MM.1S (cell line): Measurements from ENCODE around the gene LARP1.

Experiments
- DNase-seq: peaks from one replicate; pipeline ENCODE4 v3.0.0-alpha.2; 2015
- H2AFZ ChIP-seq: fragments of 300-600 bp; sonication (generic); 2 replicates; pipeline ENCODE4 v1.6.0; 2016; ENCODE audit warnings: antibody characterized with exemption, low read length
- H3F3A ChIP-seq: fragments of 300-600 bp; sonication (generic); 2 replicates; pipeline ENCODE4 v1.6.1; 2016; ENCODE audit warnings: mild to moderate bottlenecking, antibody characterized with exemption, low read length, moderate library complexity, mixed read lengths; ENCODE audit not compliant: insufficient read depth
- H3K27ac ChIP-seq: fragments of 300-600 bp; sonication (generic); 2 replicates; pipeline ENCODE4 v1.5.1; 2016; ENCODE audit warnings: mild to moderate bottlenecking, low read length
- H3K27me3 ChIP-seq: fragments of 300-600 bp; sonication (generic); replicated peaks from 2 replicates; pipeline ENCODE4 v1.6.0; 2016; ENCODE audit warnings: low read length; ENCODE audit not compliant: insufficient read depth
- H3K36me3 ChIP-seq: fragments of 300-600 bp; sonication (generic); replicated peaks from 2 replicates; pipeline ENCODE4 v1.6.1; 2016; ENCODE audit warnings: mild to moderate bottlenecking, low read length, mixed read lengths; ENCODE audit not compliant: insufficient read depth
- H3K4me1 ChIP-seq: fragments of 300-600 bp; sonication (generic); 2 replicates; pipeline ENCODE4 v1.6.1; 2016; ENCODE audit warnings: low read length, mixed read lengths
- H3K4me2 ChIP-seq: fragments of 300-600 bp; sonication (generic); 2 replicates; pipeline ENCODE4 v1.6.0; 2016; ENCODE audit warnings: low read depth, low read length
- H3K4me3 ChIP-seq: fragments of 300-600 bp; sonication (generic); 2 replicates; pipeline ENCODE4 v1.5.1; 2016; ENCODE audit warnings: low read length, mixed read lengths
- H3K79me2 ChIP-seq: fragments of 300-600 bp; sonication (generic); 2 replicates; pipeline ENCODE4 v1.6.1; 2016; ENCODE audit warnings: mixed run types, low read length, mixed read lengths
- H3K9ac ChIP-seq: fragments of 300-600 bp; sonication (generic); 2 replicates; pipeline ENCODE4 v1.6.1; 2016; ENCODE audit warnings: low read length, mixed read lengths
- H3K9me2 ChIP-seq: fragments of 300-600 bp; sonication (generic); replicated peaks from 2 replicates; pipeline ENCODE4 v1.6.1; 2016; ENCODE audit warnings: mild to moderate bottlenecking, low read length, mixed read lengths; ENCODE audit not compliant: insufficient read depth
- H3K9me3 ChIP-seq: fragments of 300-600 bp; sonication (generic); replicated peaks from 2 replicates; pipeline ENCODE4 v1.6.1; 2016; ENCODE audit warnings: mild to moderate bottlenecking, low read length, mixed read lengths; ENCODE audit not compliant: insufficient read depth
- H4K20me1 ChIP-seq: fragments of 300-600 bp; sonication (generic); 2 replicates; pipeline ENCODE4 v1.6.1; 2016; ENCODE audit warnings: mild to moderate bottlenecking, low read length, moderate library complexity, mixed read lengths; ENCODE audit not compliant: insufficient read depth
- EZH2 ChIP-seq: fragments of 300-600 bp; sonication (generic); optimal IDR thresholded peaks from 2 replicates; pipeline ENCODE3; 2017; ENCODE audit warnings: low read depth, mild to moderate bottlenecking, antibody characterized with exemption, low read length, mixed read lengths
- EZH2phosphoT487 ChIP-seq: fragments of 300-600 bp; sonication (generic); IDR thresholded peaks from 2 replicates; pipeline ENCODE4 v1.6.1; 2018; ENCODE audit warnings: antibody characterized with exemption, low read length
- TF ChIP-seq, protein P1 (sequence below): fragments of 300-600 bp; sonication (generic); IDR thresholded peaks from 2 replicates; pipeline ENCODE4 v1.5.1; 2016; ENCODE audit warnings: antibody characterized with exemption, low read length, mixed read lengths

LARP1 gene

DNA sequence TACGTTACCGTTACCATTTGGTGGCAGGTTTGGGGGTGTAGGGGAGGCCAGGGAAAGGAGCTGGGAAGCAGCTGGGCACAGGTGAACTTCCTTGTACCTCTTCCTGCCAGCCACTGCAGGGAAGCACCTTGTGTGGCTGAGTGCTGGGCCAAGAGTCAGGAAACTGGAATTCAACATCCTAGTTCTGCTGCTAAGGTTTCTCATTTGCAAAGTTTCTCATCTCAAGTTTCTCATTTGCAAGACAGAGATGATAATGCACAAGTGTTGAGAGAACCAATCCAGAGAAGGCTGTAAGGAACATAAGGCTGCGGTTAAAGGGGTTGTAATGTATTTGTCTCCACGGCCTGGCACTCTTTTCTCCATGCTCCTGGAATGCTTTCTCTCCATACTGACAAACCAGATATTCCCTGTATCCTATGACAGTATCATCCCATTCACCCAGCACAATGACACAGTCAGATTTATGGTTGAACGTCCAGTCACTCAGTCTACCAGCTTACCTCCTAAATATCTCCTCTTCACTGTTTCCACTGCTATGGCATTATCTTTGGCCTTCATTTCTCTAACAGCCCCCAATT is 33.6 kb upstream of the LARP1 start:
- Histone ChIP-seq H2AFZ (no peak overlapping the region), H3K27me3 (no peaks in the 10 kb centered on the region), H3K9me2 (no peaks in the 10 kb centered on the region), H3F3A (no peaks in the 10 kb centered on the region), H3K4me2 (no peak overlapping the region), H3K36me3 (no peaks in the 10 kb centered on the region), H3K4me1 (peaks cover 8% of the 10 kb centered on the region; the same call in 1 of the 2 replicates), H3K79me2 (no peaks in the 10 kb centered on the region), H3K9me3 (no peaks in the 10 kb centered on the region), H3K27ac (no peak overlapping the region), H4K20me1 (no peaks in the 10 kb centered on the region), H3K9ac (no peak overlapping the region), H3K4me3 (no peak overlapping the region)
- DNase-seq = no peak
- TF ChIP-seq EZH2phosphoT487 = no peak
- TF ChIP-seq, protein P1, sequence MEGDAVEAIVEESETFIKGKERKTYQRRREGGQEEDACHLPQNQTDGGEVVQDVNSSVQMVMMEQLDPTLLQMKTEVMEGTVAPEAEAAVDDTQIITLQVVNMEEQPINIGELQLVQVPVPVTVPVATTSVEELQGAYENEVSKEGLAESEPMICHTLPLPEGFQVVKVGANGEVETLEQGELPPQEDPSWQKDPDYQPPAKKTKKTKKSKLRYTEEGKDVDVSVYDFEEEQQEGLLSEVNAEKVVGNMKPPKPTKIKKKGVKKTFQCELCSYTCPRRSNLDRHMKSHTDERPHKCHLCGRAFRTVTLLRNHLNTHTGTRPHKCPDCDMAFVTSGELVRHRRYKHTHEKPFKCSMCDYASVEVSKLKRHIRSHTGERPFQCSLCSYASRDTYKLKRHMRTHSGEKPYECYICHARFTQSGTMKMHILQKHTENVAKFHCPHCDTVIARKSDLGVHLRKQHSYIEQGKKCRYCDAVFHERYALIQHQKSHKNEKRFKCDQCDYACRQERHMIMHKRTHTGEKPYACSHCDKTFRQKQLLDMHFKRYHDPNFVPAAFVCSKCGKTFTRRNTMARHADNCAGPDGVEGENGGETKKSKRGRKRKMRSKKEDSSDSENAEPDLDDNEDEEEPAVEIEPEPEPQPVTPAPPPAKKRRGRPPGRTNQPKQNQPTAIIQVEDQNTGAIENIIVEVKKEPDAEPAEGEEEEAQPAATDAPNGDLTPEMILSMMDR = no peak
- TF ChIP-seq EZH2 = no peak

- no peak for DNase-seq
- no peaks in the 10 kb centered on the region for H3K27me3 ChIP-seq
- TF ChIP-seq, protein P1 = no peak
- no peak for TF ChIP-seq EZH2phosphoT487
- TF ChIP-seq EZH2 = no peak
- no peak overlapping the region for H3K9ac ChIP-seq
- H3F3A ChIP-seq = no peaks in the 10 kb centered on the region
- H3K4me3 ChIP-seq = no peak overlapping the region
- H3K79me2 ChIP-seq = no peaks in the 10 kb centered on the region
- H3K9me3 ChIP-seq = no peaks in the 10 kb centered on the region
- peaks cover 6% of the 10 kb centered on the region; the same call in 1 of the 2 replicates for H3K4me1 ChIP-seq
- no peak overlapping the region for H2AFZ ChIP-seq
- H3K27ac ChIP-seq = no peak overlapping the region
- no peaks in the 10 kb centered on the region for H3K9me2 ChIP-seq
- H3K4me2 ChIP-seq = no peak overlapping the region
- H4K20me1 ChIP-seq = no peaks in the 10 kb centered on the region
- no peaks in the 10 kb centered on the region for H3K36me3 ChIP-seq
Measured at GRCh38 chr5:154722097-154722496, 33.1 kb upstream of the LARP1 start.

- DNase-seq = no peak
- Histone ChIP-seq H3K27ac (no peak overlapping the region), H3K9me2 (no peaks in the 10 kb centered on the region), H3K36me3 (no peaks in the 10 kb centered on the region), H3K4me1 (no peaks in the 10 kb centered on the region), H4K20me1 (no peaks in the 10 kb centered on the region), H3K4me3 (no peak overlapping the region), H3K9me3 (no peaks in the 10 kb centered on the region), H3K27me3 (no peaks in the 10 kb centered on the region), H3K4me2 (no peak overlapping the region), H3K79me2 (no peaks in the 10 kb centered on the region), H3F3A (no peaks in the 10 kb centered on the region), H3K9ac (no peak overlapping the region), H2AFZ (no peak overlapping the region)
- no peak for TF ChIP-seq EZH2phosphoT487
- TF ChIP-seq, protein P1 = no peak
- no peak for TF ChIP-seq EZH2
Measured at GRCh38 chr5:154722936-154723335, 32.2 kb upstream of the LARP1 start.
